OCI-LY3 (cell line): ENCODE data around the gene NXF1.
A peak's percentile ranks its signal among the peaks of the same experiment; 100 is the strongest.
"Not testable (repeated sequence)": the region's sequence is repeated elsewhere in the genome, so short reads cannot be mapped to it uniquely, and the experiment has no call there.

ENCODE experiments used
- H2AFZ ChIP-seq: fragments of 200-600, 300-600 bp; shearing (Covaris generic); 2 replicates; pipeline ENCODE4 v1.6.0; 2014; ENCODE audit warnings: antibody characterized with exemption, low read depth, low read length
- H3K27ac ChIP-seq: fragments of 200-600, 300-600 bp; sonication (generic); 2 replicates; pipeline ENCODE4 v1.5.1; 2014; ENCODE audit warnings: mild to moderate bottlenecking, low read length, moderate library complexity, mixed read lengths
- H3K27me3 ChIP-seq: fragments of 200-600, 300-600 bp; sonication (generic); 2 replicates; pipeline ENCODE4 v1.6.1; 2014; ENCODE audit warnings: low read depth, low read length, mixed read lengths
- H3K36me3 ChIP-seq: fragments of 200-600, 300-600 bp; sonication (generic); replicated peaks from 2 replicates; pipeline ENCODE3; 2014; ENCODE audit warnings: low read depth, low read length, mixed read lengths
- H3K4me1 ChIP-seq: fragments of 300-600, 200-600 bp; sonication (generic); 2 replicates; pipeline ENCODE4 v1.6.1; 2014; ENCODE audit warnings: low read length, mixed read lengths
- H3K4me2 ChIP-seq: fragments of 200-600, 300-600 bp; sonication (generic); 2 replicates; pipeline ENCODE4 v1.6.1; 2014; ENCODE audit warnings: low read length, mixed read lengths
- H3K4me3 ChIP-seq: fragments of 300-600, 200-600 bp; sonication (generic); 2 replicates; pipeline ENCODE4 v1.5.1; 2014; ENCODE audit warnings: antibody characterized with exemption, mild to moderate bottlenecking, low read length, moderate library complexity
- H3K79me2 ChIP-seq: fragments of 300-600, 200-600 bp; shearing (Covaris generic); 2 replicates; pipeline ENCODE4 v1.6.1; 2014; ENCODE audit warnings: mild to moderate bottlenecking, low read length, mixed read lengths
- H3K9ac ChIP-seq: fragments of 300-600, 200-600 bp; shearing (Covaris generic); 2 replicates; pipeline ENCODE4 v1.6.0; 2014; ENCODE audit warnings: mild to moderate bottlenecking, low read length, moderate library complexity
- H3K9me3 ChIP-seq: fragments of 200-600, 300-600 bp; shearing (Covaris generic); 2 replicates; pipeline ENCODE4 v1.6.1; 2014; ENCODE audit warnings: low read length, mixed read lengths; ENCODE audit not compliant: insufficient read depth
- H4K20me1 ChIP-seq: fragments of 200-600, 300-600 bp; sonication (generic); 2 replicates; pipeline ENCODE4 v1.6.1; 2016; ENCODE audit warnings: low read length, mixed read lengths; ENCODE audit not compliant: insufficient read depth
- EZH2phosphoT487 ChIP-seq: fragments of 200-600 bp; shearing (Covaris generic); IDR thresholded peaks from 2 replicates; pipeline ENCODE4 v1.6.1; 2018; ENCODE audit warnings: antibody characterized with exemption, mixed run types, low read depth
- TF ChIP-seq, protein P1 (sequence below): fragments of 200-600, 300-600 bp; sonication (generic); IDR thresholded peaks from 2 replicates; pipeline ENCODE4 v1.5.1; 2014; ENCODE audit warnings: antibody characterized with exemption, low read length, low read depth

The NXF1 gene

DNA sequence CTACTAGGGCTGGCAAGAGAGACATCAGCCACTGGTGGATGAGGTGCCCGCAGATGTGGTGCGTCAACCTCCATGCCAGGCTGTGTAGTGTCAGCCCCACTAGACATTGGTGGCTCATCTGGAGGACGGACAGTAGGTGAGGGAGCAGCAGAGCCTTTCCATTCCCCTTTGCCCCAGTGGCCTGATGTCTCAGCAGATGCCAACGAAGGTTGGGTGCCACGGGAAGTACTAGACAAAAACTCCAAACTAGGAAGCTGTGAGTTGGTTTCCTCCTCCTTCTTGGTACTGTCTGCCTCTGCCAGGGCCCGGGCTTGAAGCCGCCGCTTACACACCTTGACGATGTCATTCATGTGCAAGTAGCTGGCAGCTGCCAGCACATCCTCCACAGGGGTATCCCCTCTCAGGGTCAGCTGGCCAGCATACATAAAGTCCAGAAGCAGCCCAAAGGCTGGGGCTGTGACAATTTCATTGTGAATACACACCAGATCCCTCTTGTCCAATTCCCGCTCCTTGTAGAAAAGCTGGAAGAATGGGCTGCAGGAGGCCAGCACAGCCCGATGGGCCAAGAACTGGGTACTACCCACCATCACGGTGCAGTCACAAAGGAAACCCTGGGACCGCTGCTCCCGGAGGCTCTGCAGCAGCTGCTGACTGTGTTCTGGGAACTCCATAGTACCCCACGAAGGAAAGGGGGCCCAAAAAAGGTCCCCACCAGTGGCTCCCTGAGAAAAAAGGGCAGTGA, 52.1 kb downstream of the NXF1 start:
- no peaks in the 10 kb centered on the region for H4K20me1 ChIP-seq
- H3K9me3 ChIP-seq = no peaks in the 10 kb centered on the region
- H3K4me2 ChIP-seq = peak overlapping the region; percentile 81
- H3K79me2 ChIP-seq = no peaks in the 10 kb centered on the region
- no peaks in the 10 kb centered on the region for H3K27me3 ChIP-seq
- H3K27ac ChIP-seq = no peak overlapping the region
- H2AFZ ChIP-seq = no peak overlapping the region
- H3K36me3 ChIP-seq = peaks cover 9% of the 10 kb centered on the region
- H3K4me3 ChIP-seq = peak overlapping the region; percentile 78
- TF ChIP-seq, protein P1, sequence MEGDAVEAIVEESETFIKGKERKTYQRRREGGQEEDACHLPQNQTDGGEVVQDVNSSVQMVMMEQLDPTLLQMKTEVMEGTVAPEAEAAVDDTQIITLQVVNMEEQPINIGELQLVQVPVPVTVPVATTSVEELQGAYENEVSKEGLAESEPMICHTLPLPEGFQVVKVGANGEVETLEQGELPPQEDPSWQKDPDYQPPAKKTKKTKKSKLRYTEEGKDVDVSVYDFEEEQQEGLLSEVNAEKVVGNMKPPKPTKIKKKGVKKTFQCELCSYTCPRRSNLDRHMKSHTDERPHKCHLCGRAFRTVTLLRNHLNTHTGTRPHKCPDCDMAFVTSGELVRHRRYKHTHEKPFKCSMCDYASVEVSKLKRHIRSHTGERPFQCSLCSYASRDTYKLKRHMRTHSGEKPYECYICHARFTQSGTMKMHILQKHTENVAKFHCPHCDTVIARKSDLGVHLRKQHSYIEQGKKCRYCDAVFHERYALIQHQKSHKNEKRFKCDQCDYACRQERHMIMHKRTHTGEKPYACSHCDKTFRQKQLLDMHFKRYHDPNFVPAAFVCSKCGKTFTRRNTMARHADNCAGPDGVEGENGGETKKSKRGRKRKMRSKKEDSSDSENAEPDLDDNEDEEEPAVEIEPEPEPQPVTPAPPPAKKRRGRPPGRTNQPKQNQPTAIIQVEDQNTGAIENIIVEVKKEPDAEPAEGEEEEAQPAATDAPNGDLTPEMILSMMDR = no peak
- no peak for TF ChIP-seq EZH2phosphoT487
- peaks cover 8% of the 10 kb centered on the region for H3K4me1 ChIP-seq
- peak overlapping the region; percentile 27; the same call in 1 of the 2 replicates for H3K9ac ChIP-seq

DNA sequence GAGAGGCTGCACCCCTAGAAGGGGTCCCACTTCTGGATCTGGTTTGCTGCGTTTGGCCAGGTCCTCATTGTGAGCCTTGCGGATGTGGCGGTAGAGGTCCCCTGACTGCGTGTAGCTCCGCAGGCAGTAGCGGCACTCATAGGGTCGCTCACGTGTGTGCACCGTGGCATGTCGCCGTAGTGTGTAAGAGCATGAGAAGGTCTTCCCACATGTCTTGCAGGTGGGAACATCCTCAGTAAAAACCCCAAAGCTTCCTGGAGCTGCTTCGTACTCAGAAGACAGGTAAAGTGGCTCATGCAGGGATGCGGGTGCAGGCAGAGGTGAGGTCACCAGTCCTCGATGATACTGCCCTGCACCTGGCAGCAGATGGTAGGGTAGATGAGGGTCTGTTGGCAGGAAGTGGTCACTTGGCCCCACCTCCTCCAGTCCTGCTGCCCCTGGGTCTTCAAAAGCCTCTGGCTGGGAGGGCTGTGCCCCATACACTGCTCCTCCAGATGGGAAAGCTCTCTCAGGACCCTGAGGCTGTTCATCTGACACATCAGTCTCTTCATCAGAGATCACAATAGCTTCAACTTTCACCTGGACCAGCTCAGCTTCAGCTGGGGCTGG, 53.0 kb downstream of the NXF1 start:
- no peaks in the 10 kb centered on the region for H3K27me3 ChIP-seq
- H3K4me1 ChIP-seq = peaks cover 8% of the 10 kb centered on the region
- no peak overlapping the region for H3K9ac ChIP-seq
- no peaks in the 10 kb centered on the region for H3K79me2 ChIP-seq
- no peak overlapping the region for H3K4me2 ChIP-seq
- TF ChIP-seq, protein P1 = no peak
- no peak for TF ChIP-seq EZH2phosphoT487
- H4K20me1 ChIP-seq = no peaks in the 10 kb centered on the region
- no peak overlapping the region for H2AFZ ChIP-seq
- H3K9me3 ChIP-seq = no peaks in the 10 kb centered on the region
- peaks cover 9% of the 10 kb centered on the region for H3K36me3 ChIP-seq
- no peak overlapping the region for H3K4me3 ChIP-seq
- H3K27ac ChIP-seq = no peak overlapping the region

DNA sequence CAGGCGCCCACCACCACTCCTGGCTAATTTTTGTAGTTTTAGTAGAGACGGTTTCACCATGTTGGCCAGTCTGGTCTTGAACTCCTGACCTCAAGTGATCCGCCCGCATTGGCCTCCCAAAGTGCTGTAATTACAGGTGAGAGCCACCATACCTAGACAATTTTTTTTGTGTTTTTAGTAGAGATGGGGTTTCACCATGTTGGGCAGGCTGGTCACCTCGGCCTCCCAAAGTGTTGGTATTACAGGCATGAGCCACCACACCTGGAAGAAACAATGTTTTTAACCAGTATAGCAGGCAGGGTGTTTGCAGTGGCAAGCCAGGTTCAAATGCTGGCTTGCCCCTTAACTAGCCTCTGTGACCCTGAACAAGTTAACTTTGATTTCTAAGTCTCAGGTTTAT, 55.3 kb downstream of the NXF1 start:
- not testable (repeated sequence) for H3K9ac ChIP-seq, H4K20me1 ChIP-seq, H3K79me2 ChIP-seq, H3K27me3 ChIP-seq, H2AFZ ChIP-seq, H3K4me1 ChIP-seq, H3K9me3 ChIP-seq, H3K36me3 ChIP-seq, H3K4me2 ChIP-seq, H3K27ac ChIP-seq, H3K4me3 ChIP-seq

DNA sequence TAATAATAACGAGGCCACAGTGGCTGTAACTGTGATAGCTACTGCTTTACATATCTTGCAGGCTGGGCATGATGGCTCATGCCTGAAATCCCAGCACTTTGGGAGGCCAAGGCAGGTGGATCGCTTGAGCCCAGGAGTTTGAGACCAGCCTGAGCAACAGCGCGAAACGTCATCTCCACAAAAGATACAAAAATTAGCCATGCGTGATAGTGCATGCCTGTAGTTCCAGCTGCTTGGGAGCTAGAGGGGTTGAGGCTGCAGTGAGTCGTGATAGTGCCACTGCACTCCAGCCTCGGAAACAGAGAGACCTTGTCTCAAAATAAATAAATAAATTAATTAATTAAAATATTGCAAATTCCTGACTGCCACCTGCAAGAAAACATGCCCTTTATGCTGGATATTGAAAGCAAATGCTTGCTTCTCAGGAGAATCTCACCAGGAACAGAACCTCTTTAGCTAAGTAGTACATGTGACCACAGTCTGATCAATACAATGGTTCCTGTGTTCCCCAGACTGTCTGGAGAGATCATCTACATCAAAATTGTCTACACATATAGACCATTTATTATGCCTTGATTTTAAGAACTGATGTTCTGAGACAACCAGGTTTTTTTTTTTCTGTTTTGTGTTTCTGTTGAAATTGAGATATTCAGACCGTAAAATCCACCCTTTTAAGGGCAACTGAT, 57.6 kb downstream of the NXF1 start:
- TF ChIP-seq, protein P1 = no peak
- no peak for TF ChIP-seq EZH2phosphoT487
- Histone ChIP-seq H3K27ac (no peak overlapping the region), H3K4me2 (no peak overlapping the region), H3K9me3 (no peaks in the 10 kb centered on the region), H3K4me3 (no peak overlapping the region), H3K9ac (no peak overlapping the region), H3K79me2 (no peaks in the 10 kb centered on the region), H3K27me3 (no peaks in the 10 kb centered on the region), H3K36me3 (peaks cover 9% of the 10 kb centered on the region), H2AFZ (no peak overlapping the region), H4K20me1 (no peaks in the 10 kb centered on the region), H3K4me1 (no peaks in the 10 kb centered on the region)
